H7 (cell line): Measurements from ENCODE around the gene ASF1A. TPM values are rescaled to one million over a fixed set of nuclear protein-coding genes. Genes with fewer than 3 reads are reported as not detected.
"Not testable (repeated sequence)": the region's sequence is repeated elsewhere in the genome, so short reads cannot be mapped to it uniquely, and the experiment has no call there.

Source experiments
- DNase-seq: peaks from one replicate; pipeline ENCODE4 v3.0.0; 2012
- H3K27me3 ChIP-seq: 2 replicates; pipeline ENCODE4 v1.6.0; 2011; ENCODE audit warnings: mild to moderate bottlenecking, low read length; ENCODE audit not compliant: control insufficient read depth, insufficient read depth
- H3K36me3 ChIP-seq: replicated peaks from 2 replicates; pipeline ENCODE4 v1.5.1; 2011; ENCODE audit warnings: low read length; ENCODE audit not compliant: control insufficient read depth, insufficient read depth
- H3K4me3 ChIP-seq: 2 replicates; pipeline ENCODE4 v1.5.1; 2011; ENCODE audit warnings: low read depth, mild to moderate bottlenecking, control low read depth, low read length, moderate library complexity; ENCODE audit not compliant: insufficient read depth
- total RNA-seq: library from RNA; depleted of rRNA; stranded (reverse); fragments of >200 nt; shearing (Covaris generic); gene quantifications from 2 replicates; pipeline ENCODE4 v1.2.3, GENCODE V29; 2014; rRNA removed

The ASF1A gene
- 26.4 and 27.1 TPM in 2 replicates for total RNA-seq

DNA sequence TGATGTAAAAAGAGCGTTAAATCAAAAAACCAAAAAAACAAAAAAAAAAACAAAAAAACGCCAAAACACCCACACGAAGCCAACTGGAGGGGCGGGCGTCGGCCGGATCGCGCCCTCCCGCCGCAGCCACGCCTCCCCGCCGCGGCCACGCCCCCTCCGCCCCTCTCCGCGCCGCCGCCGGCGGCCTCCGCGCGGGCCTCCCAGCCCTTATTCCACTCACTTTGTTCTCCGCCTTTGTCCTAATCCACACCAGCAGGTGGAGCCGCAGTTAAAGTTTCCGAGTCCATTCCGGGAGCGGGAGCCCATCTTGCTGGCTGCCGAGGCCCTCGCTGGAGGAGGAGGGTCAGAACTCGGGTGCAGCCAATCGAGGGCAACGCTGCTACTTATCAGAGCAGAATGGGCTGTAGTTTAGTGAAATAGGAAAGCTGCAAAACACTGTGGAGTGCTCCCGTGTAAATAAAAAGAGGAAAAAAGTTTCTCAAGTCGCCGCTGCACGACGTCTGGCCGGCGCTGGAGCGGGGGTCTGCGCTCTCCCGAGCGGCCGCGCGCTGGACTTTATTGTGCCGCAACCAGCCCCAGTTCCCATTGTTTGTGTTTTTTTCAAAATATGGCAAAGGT is at the start of gene ASF1A:
TSS of gene ASF1A (plus strand) at position 346 of the 618 bp plus-strand sequence. CDS start at position 608, 262 bp downstream.
- peak; percentile 93 for DNase-seq
- Histone ChIP-seq H3K4me3 (peak within 1 kb of the TSS; percentile 96), H3K27me3 (no peaks in the 10 kb centered on the region), H3K36me3 (no peaks in the 10 kb centered on the region; the same call in 1 of the 2 replicates)

DNA sequence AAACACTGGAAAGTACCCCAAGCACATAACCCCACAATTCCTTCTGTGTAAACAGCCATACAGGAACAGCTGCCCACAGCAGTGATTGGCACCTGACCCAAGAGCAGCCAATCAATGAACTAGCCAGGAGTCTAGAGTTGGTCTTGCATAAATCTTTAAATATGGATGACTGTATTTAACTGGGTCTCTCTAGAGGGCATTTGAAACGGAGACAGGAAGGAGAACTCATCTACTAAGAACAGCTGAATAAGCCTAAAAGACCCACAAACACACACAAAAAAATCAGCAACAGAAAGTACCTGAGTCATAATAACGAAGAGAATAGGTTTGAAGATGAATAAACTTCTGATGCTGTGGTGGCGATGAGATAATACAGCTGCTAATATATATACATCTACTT is 49.0 kb upstream of the ASF1A start:
- Histone ChIP-seq H3K4me3 (no peak overlapping the region), H3K36me3 (no peaks in the 10 kb centered on the region), H3K27me3 (no peaks in the 10 kb centered on the region)
- no peak for DNase-seq

DNA sequence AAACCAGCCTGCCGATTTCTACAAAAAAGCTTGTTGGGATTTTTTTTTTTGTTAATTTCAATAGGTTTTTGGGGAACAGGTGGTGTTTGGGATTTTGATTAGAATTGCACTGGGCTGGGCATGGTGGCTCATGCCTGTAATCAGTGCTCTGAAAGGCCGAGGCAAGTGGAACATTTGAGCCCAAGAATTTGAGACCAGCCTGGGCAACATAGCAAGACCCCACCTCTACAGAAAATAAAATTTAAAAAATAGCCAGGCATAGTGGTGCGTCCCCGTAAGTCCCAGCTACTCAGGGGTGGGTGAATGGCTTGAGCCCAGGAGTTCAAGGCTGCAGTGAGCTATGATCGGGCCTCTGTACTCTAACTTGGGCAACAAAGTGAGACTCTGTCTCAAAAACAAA is 40.5 kb upstream of the ASF1A start:
- H3K27me3 ChIP-seq, result no peaks in the 10 kb centered on the region
- DNase-seq, result no peak
- H3K4me3 ChIP-seq, result no peak overlapping the region
- no peaks in the 10 kb centered on the region for H3K36me3 ChIP-seq

DNA sequence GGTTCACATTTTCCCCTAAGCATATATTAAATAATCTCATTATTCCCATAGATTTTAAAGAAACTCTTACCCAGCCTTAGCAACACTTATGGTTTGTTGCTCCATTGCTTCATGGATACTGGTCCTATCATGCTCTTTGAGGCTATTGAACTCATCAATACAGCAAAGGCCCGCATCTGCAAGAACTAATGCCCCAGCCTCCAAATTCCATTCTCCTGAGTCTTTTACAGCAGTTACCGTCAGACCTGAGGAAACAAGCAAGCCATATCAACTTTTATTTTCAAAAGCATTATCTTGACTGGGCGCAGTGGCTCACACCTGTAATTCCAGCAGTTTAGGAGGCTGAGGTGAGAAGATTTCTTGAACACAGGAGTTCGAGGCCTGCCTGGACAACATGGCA is 37.7 kb upstream of the ASF1A start:
- no peaks in the 10 kb centered on the region for H3K36me3 ChIP-seq
- no peak overlapping the region for H3K4me3 ChIP-seq
- no peaks in the 10 kb centered on the region for H3K27me3 ChIP-seq
- DNase-seq, result no peak

DNA sequence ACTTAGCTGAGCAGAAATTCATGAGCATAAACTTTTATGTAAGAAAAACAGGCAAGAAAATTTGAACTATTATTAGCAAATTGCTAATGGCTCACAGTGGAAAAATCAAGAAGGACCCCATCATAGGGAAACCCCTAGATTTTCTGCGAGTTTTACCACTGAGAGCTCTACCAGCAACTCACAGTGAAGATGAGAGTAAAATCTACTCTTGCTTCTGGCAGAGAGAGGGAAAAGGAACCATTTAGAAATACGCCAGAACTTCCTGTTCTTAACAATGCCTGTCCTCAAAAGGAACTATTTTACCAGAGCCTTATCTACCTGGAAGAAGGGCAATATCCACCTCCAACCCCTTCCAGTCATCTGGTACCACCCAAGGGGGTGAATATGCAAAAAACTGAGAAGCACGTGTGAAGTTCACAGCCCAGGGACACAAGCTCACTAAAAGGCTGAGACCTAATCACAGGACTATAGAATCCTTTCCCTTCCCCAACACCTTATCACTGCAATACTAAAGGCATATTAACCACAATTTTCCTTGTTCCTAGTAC is 34.4 kb upstream of the ASF1A start:
- Histone ChIP-seq H3K36me3 (no peaks in the 10 kb centered on the region), H3K27me3 (no peaks in the 10 kb centered on the region), H3K4me3 (no peak overlapping the region)
- no peak for DNase-seq

DNA sequence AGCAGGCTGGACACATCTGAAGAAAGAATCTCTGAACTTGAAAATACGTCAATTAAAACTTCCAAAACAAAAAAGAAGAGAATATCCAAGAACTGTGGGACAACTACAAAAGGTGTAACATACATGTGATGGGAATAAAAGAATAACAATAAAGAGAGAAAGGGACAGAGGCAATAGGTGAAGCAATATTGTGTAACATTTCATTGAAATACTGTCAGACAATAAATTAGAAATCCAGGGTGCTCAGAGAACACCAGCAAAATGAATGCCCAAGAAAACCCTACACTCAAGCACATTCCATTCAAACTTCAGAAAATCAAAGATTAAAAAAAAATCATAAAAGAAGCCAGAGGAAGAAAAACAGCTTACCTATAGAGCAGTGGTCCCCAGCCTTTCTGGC is 33.6 kb upstream of the ASF1A start:
- Histone ChIP-seq H3K36me3 (no peaks in the 10 kb centered on the region), H3K4me3 (no peak overlapping the region)
- DNase-seq, result no peak

DNA sequence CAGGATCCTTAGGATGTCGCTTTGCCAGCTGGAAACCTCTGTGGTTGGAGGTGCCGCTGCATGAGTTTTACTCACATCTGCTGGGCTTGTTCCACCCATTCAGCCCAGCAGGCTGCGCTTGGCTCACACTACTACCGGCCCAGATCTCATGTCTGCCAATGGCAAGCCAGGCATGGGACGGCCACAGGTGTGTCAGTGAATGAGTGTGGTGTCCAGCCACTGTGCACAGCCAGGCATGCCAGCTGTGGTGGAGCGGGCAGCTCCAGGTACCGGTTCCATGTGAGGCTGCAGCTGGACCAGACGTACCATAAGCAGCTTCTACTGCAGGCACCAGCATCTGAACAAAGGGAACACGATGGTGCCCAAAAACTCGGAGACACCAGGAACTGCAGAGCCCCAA is 33.1 kb upstream of the ASF1A start:
- DNase-seq, result peak; percentile 10
- H3K27me3 ChIP-seq, result no peaks in the 10 kb centered on the region
- no peak overlapping the region for H3K4me3 ChIP-seq
- H3K36me3 ChIP-seq, result no peaks in the 10 kb centered on the region

More for the DNA sequence above, 33.6 kb upstream of the ASF1A start:
- H3K27me3 ChIP-seq, result no peaks in the 10 kb centered on the region

DNA sequence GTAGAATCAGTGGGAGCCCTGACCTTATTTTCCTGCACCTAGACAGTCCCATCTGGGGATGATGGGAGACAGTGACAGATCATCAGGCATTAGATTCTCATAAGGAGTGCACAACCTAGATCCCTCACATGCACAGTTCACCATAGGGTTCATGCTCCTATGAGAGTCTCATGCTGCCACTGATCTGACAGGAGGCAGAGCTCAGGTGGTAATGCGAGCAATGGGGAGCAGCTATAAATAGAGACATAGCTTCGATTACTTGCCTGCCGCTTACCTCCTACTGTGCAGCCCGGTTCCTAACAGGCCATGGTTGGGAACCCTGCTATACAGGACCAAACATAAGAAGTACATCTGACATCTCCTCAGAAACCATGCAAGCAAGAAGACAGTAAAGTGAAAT is 31.5 kb upstream of the ASF1A start:
- DNase-seq, result no peak
- H3K36me3 ChIP-seq, result no peaks in the 10 kb centered on the region
- no peak overlapping the region for H3K4me3 ChIP-seq
- H3K27me3 ChIP-seq, result no peaks in the 10 kb centered on the region

DNA sequence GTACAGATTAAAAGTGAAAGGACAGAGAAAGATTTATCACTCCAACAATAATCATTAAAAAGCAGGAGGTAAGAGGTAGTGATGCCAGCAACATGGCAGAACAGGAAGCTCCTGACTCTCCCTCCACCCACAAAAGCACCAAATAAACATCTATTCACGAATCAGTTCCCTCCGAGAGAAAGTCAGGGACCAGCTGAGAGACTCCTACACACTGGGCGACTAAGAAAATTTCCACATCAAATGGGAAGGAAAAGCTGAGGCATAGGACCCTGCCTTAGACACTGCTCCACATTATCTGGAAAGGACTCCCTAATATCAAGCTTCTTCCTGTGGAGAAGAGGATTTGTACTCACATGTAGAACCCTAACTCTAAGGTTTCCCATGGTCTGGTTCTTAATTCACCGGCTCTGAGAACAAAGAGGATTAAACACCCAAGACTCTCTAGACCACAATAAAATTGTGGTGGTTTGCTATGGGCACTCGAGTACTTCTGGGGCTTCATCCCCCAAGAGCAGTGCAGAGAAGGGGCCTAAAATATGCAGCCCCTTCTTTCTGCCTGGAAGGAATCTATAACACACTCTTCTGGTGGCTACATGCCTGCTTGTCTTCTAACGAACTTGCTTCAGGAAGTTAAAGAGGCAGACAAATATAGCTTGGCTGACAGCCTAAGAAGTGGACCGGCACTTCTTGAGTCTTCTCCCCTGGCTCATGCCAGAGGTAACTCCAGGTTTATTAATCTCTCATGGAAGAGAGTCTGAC is 29.4 kb upstream of the ASF1A start:
- no peaks in the 10 kb centered on the region for H3K27me3 ChIP-seq
- H3K36me3 ChIP-seq, result no peaks in the 10 kb centered on the region
- DNase-seq, result no peak
- no peak overlapping the region for H3K4me3 ChIP-seq

DNA sequence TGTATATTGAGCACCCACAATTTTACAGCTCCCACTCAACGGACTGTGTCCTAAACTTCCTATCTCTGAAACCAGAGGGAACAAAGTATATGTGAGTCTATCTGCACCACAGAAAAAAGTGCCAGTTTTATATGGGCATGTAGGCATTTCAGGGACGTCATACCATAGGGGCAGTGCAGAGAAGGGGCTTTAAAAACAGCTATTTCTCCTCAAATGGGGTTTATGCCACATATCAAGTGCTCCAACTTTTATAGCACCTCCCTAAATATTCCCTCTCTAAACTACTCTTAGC is 28.9 kb upstream of the ASF1A start:
- H3K27me3 ChIP-seq, result no peaks in the 10 kb centered on the region
- H3K4me3 ChIP-seq, result no peak overlapping the region
- DNase-seq, result no peak
- H3K36me3 ChIP-seq, result no peaks in the 10 kb centered on the region

DNA sequence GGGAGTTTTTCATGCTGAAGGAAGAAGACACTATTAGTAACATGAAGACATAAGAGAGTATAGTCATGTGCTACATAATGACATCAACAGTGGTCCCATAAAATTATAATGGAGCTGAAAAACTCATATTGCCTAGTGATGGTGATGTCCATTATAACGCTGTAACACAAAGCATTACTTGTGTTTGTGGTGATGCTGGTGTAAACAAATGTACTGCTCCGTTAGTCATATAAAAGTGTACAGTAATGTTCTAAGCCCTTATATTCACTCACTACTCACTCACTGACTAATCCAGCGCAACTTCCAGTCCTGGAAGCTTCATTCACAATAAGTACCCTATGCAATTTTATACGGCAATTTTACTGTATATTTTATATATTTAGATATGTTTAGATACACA is 26.8 kb upstream of the ASF1A start:
- Histone ChIP-seq H3K27me3 (no peaks in the 10 kb centered on the region), H3K4me3 (no peak overlapping the region), H3K36me3 (no peaks in the 10 kb centered on the region)
- no peak for DNase-seq

DNA sequence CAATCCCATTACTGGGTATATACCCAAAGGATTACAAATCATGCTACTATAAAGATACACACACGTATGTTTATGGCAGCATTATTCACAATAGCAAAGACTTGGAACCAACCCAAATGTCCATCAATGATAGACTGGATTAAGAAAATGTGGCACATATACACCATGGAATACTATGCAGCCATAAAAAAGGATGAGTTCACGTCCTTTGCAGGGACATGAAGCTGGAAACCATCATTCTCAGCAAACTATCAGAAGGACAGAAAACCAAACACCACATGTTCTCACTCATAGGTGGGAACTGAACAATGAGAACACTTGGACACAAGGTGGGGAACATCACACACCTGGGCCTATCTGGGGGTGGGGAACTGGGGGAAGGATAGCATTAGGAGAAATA is 25.1 kb upstream of the ASF1A start:
- not testable (repeated sequence) for H3K27me3 ChIP-seq, H3K4me3 ChIP-seq, DNase-seq, H3K36me3 ChIP-seq

DNA sequence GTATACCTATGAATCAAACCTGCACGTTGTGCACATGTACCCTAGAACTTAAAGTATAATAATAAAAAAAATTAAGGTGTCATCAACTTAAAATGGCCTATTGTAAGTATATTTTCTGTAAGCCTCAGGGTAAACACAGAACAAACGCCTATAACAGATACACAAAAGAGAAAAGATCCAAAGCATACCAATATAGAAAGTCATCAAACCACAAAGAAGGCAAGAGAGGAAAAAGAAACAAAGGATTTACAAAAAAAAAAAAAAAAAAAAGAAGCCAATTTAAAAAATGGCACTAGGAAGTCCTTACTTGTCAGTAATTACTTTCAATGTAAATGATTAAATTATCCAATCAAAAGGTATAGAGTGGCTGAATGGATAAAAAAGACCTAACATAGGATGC is 24.6 kb upstream of the ASF1A start:
- Histone ChIP-seq H3K36me3 (no peaks in the 10 kb centered on the region), H3K4me3 (no peak overlapping the region), H3K27me3 (no peaks in the 10 kb centered on the region)
- no peak for DNase-seq

DNA sequence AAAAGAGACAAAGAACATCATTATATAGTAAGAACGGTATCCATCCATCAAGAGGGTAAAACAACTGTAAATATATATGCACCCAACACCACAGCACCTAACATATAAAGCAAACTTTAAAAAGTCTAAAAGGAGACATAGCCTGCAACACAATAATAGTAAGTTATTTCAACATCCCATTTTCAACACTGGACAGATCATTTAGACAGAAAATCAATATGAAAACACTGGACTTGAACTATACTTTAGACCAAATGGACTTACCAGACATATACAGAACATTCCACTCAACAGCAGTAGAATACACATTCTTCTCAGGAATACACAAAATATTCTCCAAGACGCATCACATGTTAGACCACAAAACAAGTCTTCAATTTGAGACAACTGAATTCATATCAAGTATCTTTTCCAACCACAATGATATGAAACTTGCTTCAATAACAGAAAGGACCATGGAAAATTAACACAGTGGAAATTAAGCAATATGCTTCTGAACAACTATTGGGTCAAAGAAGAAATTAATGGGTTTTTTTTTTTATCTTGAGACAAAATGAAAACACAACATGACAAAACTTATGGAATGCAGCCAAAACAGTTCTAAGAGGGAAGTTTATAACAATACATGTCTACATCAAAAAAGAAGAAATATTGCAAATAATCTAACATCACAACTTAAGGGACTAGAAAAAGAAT is 23.9 kb upstream of the ASF1A start:
- DNase-seq, result no peak
- Histone ChIP-seq H3K36me3 (no peaks in the 10 kb centered on the region), H3K4me3 (no peak overlapping the region), H3K27me3 (no peaks in the 10 kb centered on the region)

DNA sequence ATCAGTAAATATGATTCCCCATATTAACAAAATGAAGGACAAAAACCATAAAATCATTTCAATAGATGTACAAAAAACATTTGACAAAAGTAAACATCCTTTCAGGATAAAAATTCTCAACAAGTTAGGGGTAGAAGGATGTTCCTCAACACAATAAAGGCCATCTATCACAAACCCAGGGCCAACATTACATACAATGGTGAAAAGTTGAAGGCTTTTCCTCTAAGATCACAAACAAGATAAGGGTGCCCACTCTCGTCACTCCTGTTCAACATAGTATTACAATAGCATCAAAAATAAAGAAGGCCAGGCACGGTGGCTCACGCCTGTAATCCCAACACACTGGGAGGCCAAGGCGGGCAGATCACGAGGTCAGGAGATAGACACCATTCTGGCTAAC is 22.6 kb upstream of the ASF1A start:
- Histone ChIP-seq H3K36me3 (no peaks in the 10 kb centered on the region), H3K27me3 (no peaks in the 10 kb centered on the region), H3K4me3 (no peak overlapping the region)
- DNase-seq, result no peak
